ENCODE measurements around the gene TNIK. TPM values are rescaled to one million over a fixed set of nuclear protein-coding genes. Genes with fewer than 3 reads are reported as not detected.
"Not testable (repeated sequence)": the region's sequence is repeated elsewhere in the genome, so short reads cannot be mapped to it uniquely, and the experiment has no call there.

The TNIK gene
- total RNA-seq, 1 donor from 2014 or later, result 1.5 TPM

DNA sequence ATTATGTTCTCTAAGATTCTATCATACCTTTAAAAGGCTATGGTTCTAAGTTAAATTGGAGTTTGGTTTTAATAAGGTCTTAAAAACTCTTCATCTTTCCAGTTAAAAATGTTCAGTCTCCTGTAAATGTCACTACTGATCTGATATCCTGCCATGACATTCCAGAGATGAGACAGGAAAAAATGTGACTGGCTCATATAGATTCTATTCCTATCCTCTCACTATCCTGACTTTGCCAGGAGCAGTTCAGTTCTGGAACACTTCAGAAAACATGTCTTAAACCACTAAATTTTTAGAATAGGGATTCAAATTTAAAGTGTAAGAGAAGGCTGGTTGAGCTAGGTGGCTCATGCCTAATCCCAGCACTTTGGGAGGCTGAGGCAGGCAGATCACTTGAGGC is 170.9 kb downstream of the TNIK start:
- H3K36me3 Mint-ChIP-seq (ENCODE audit: unreplicated experiment), result no peaks in the 10 kb centered on the region
- H3K4me1 Mint-ChIP-seq (ENCODE audit: low read depth, unreplicated experiment), result no peaks in the 10 kb centered on the region
- TF ChIP-seq, protein P1, sequence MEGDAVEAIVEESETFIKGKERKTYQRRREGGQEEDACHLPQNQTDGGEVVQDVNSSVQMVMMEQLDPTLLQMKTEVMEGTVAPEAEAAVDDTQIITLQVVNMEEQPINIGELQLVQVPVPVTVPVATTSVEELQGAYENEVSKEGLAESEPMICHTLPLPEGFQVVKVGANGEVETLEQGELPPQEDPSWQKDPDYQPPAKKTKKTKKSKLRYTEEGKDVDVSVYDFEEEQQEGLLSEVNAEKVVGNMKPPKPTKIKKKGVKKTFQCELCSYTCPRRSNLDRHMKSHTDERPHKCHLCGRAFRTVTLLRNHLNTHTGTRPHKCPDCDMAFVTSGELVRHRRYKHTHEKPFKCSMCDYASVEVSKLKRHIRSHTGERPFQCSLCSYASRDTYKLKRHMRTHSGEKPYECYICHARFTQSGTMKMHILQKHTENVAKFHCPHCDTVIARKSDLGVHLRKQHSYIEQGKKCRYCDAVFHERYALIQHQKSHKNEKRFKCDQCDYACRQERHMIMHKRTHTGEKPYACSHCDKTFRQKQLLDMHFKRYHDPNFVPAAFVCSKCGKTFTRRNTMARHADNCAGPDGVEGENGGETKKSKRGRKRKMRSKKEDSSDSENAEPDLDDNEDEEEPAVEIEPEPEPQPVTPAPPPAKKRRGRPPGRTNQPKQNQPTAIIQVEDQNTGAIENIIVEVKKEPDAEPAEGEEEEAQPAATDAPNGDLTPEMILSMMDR (IDR thresholded peaks at IDR 0.05; ENCODE audit: partially characterized antibody, unreplicated experiment), result no peak
- no peaks in the 10 kb centered on the region for H3K9me3 Mint-ChIP-seq (ENCODE audit: unreplicated experiment)
- no peaks in the 10 kb centered on the region for H3K27me3 Mint-ChIP-seq (ENCODE audit: unreplicated experiment)
- DNase-seq, result no peak
- no peak overlapping the region for H3K4me3 Mint-ChIP-seq (ENCODE audit: unreplicated experiment)
- no peak overlapping the region for H3K27ac Mint-ChIP-seq (ENCODE audit: unreplicated experiment)

DNA sequence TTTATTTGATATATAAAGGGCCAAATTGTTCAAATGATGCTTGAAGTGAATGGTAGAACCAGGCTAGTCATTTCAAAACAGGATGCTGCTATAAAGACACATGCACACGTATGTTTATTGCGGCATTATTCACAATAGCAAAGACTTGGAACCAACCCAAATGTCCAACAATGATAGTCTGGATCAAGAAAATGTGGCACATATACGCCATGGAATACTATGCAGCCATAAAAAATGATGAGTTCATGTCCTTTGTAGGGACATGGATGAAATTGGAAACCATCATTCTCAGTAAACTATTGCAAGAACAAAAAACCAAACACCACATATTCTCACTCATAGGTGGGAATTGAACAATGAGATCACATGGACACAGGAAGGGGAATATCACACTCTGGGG is 172.4 kb downstream of the TNIK start:
- not testable (repeated sequence) for H3K36me3 Mint-ChIP-seq (ENCODE audit: unreplicated experiment); H3K27ac Mint-ChIP-seq (ENCODE audit: unreplicated experiment); DNase-seq; H3K27me3 Mint-ChIP-seq (ENCODE audit: unreplicated experiment); H3K9me3 Mint-ChIP-seq (ENCODE audit: unreplicated experiment); H3K4me3 Mint-ChIP-seq (ENCODE audit: unreplicated experiment); H3K4me1 Mint-ChIP-seq (ENCODE audit: low read depth, unreplicated experiment)

DNA sequence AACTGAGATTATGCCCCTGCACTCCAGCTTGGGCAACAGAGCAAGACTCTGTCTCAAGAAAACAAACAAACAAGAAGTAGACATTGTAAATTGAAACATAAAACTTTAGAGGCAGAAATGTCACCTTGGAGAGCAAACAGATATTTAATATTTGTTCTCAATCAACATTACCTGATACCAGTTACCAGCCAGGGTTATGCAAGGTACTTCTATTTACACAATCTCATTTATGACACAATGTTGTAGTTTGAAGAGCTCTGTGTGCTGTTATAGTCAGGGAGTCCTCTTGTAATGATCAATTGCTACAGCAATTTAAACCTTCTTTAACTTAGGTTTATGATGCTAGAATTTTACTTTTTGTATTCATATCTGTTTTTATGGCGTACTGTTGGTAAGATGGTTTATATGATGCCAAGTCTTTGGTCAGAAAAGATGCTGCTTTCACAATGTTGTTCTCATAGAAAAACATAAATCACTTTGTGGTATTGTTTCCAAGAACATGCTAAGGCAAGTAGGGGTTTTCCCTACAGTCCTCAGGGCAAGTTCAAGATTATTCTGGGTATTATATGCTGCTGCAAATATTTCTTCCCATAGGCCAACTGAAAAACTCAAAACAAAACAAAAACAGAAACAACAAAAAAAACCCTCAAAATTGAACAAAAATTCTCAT is 173.5 kb downstream of the TNIK start:
- Mint-ChIP-seq H3K4me1 (ENCODE audit: low read depth, unreplicated experiment) (no peaks in the 10 kb centered on the region), H3K9me3 (ENCODE audit: unreplicated experiment) (no peaks in the 10 kb centered on the region), H3K4me3 (ENCODE audit: unreplicated experiment) (no peak overlapping the region), H3K36me3 (ENCODE audit: unreplicated experiment) (no peaks in the 10 kb centered on the region), H3K27me3 (ENCODE audit: unreplicated experiment) (no peaks in the 10 kb centered on the region), H3K27ac (ENCODE audit: unreplicated experiment) (no peak overlapping the region)
- DNase-seq, result no peak
- TF ChIP-seq, protein P1 (IDR thresholded peaks at IDR 0.05; ENCODE audit: partially characterized antibody, unreplicated experiment), result no peak

DNA sequence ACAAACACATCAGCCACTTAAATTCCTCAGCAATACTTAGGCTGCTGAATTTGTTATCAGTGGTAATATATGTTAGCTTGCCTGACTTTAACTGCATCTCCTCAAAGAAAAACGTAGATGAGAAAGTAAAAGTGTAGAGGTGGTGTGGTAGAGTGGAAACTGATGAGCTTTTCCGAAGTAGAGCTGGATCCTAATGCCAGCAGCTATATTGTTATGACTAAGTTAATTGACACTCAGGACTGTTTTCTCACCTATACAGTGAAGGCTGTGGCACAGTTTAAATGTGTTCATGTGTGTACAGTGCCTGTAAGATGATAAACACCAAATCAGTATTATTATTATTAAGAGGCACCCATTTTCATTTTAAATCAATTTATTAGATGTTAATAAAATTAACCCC is 174.9 kb downstream of the TNIK start:
- H3K4me3 Mint-ChIP-seq (ENCODE audit: unreplicated experiment), result no peak overlapping the region
- no peak for DNase-seq
- no peaks in the 10 kb centered on the region for H3K9me3 Mint-ChIP-seq (ENCODE audit: unreplicated experiment)
- H3K4me1 Mint-ChIP-seq (ENCODE audit: low read depth, unreplicated experiment), result no peaks in the 10 kb centered on the region
- no peaks in the 10 kb centered on the region for H3K36me3 Mint-ChIP-seq (ENCODE audit: unreplicated experiment)
- H3K27ac Mint-ChIP-seq (ENCODE audit: unreplicated experiment), result no peak overlapping the region
- TF ChIP-seq, protein P1 (IDR thresholded peaks at IDR 0.05; ENCODE audit: partially characterized antibody, unreplicated experiment), result no peak
- no peaks in the 10 kb centered on the region for H3K27me3 Mint-ChIP-seq (ENCODE audit: unreplicated experiment)

DNA sequence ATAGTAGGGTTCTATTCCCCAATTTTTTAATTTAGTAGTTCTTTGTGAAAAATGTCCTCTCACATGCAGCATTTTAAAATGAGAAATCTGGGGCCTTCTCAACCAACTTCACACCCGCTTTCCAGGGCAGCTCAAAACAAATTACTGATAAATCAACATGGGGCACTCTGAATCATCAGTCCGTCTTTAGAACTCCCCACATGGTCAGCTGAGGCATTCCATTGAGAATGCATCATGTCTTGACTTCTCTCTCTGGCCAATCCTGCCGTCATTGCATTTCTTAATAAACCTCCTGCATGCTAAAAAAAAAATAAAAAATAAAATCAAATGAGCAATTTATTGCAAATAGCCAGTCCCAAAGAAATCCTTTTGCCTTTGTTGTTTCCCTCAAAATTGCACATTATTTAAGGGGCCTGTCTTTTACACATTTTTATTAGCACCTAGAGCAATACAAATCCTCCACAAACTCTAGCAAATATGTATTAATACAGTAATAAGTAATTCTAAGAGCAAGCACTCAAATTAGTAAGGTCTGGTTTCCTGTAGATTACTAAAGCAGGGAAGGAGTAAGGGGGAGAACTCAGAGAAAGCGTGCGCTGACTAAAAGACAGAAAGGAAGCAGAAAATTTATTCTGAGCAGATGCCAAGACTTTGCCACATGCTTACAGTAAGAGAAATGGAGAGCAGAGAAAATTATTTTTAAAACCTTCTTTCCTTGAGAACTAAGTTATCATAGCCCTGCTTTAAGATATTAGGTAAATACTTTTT is 175.7 kb downstream of the TNIK start:
- Mint-ChIP-seq H3K27me3 (ENCODE audit: unreplicated experiment) (no peaks in the 10 kb centered on the region), H3K9me3 (ENCODE audit: unreplicated experiment) (no peaks in the 10 kb centered on the region), H3K4me1 (ENCODE audit: low read depth, unreplicated experiment) (no peaks in the 10 kb centered on the region), H3K27ac (ENCODE audit: unreplicated experiment) (no peak overlapping the region), H3K4me3 (ENCODE audit: unreplicated experiment) (no peak overlapping the region), H3K36me3 (ENCODE audit: unreplicated experiment) (no peaks in the 10 kb centered on the region)
- TF ChIP-seq, protein P1 (IDR thresholded peaks at IDR 0.05; ENCODE audit: partially characterized antibody, unreplicated experiment), result no peak
- no peak for DNase-seq

All from glutamatergic neuron (in vitro differentiated cells).